Upper lobe of left lung (tissue), 4 donors: ENCODE measurements around the gene SSPN.

Experiments used
- CTCF ChIP-seq, 6 experiments: fragments of 450-650 bp in 4 of 6; fragments of 200-600 bp in 2 of 6; sonication (generic) in 2 of 6; IDR thresholded peaks; one replicate each; pipeline ENCODE4 v1.5.1; 2016 to 2019; ENCODE audit warnings: antibody characterized with exemption in 6 of 6
- EP300 ChIP-seq, 4 donors: sonication (generic); formaldehyde crosslinking; IDR thresholded peaks; one replicate each; pipeline ENCODE4 v1.5.1; 2017; ENCODE audit warnings: antibody characterized with exemption in 4 of 4, control low read depth in 2 of 4
- POLR2A ChIP-seq, 4 donors: fragments of 450-650 bp; IDR thresholded peaks; one replicate each; pipeline ENCODE4 v1.5.1; 2016 to 2017; ENCODE audit warnings: antibody characterized with exemption in 4 of 4, mild to moderate bottlenecking in 2 of 4

- TF ChIP-seq POLR2A (IDR thresholded peaks at IDR 0.05) (no peak), CTCF (IDR thresholded peaks at IDR 0.05) (no peak), EP300 (IDR thresholded peaks at IDR 0.05) (no peak)
Observed at GRCh38 chr12:26286186-26286585, 90.8 kb downstream of the SSPN start.
